GM18870 (cell line): Measurements from ENCODE around the gene TRIM9.

Source experiments
- ATAC-seq: cut with Tn5 transposase; IDR thresholded peaks from one replicate; pipeline ENCODE4 v1.9.1; 2021; ENCODE audit warnings: moderate library complexity; ENCODE audit not compliant: unreplicated experiment

Gene TRIM9

DNA sequence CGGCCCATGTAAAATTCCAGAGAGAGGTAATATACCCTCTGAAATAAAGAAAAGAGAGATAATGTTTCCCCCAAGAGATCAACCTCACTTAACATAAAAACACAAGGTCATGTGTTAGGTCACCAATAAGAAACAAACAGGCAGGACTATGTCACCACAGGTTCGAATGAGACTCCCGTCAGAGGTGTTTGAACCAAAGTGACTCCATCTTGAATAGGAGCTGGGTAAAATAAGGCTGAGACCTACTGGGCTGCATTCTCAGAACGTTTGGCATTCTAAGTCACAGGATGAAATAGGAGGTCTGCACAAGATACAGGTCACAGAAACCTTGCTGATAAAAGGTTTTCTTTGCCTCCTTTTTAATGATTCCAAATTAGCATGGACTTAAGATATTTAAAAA lies 157.1 kb downstream of the TRIM9 start:
- ATAC-seq, result no peak

DNA sequence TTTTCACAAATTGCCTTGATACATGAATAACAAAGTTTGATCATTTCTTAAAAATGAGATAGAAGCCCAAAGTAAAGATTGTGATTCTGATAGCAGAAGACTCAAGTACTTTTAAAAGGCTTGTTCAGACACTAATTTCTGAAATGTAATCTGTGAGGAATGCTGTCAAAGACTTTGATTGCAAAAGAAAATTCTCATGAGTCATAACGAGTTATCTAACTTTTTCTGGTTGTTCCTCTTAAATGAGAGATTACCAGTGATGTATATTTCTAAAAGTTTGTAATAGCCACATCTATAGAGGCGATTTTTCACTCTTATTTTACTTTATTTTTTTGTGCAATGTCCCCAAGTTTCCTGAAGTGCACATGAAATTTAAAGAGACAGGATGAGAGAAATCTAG lies 157.6 kb downstream of the TRIM9 start:
- no peak for ATAC-seq

DNA sequence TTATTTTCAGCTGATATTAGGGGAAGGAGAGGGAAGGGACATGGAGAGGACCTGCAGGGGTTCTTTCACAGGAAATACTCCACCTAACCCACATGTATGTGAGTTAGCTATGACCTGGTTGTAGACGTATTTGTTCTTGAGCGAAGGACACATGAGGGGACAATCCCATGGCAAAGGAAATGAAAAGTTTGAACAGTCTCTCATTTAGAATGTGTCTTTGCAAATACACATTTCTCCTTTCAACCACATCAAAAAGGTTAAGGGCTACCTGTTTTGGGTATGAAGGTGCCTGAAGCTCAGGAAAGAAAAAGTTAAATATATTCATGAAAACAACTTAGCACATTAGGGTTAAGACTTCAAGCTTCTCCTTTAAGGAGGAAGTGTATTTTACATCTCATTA lies 158.0 kb downstream of the TRIM9 start:
- no peak for ATAC-seq

DNA sequence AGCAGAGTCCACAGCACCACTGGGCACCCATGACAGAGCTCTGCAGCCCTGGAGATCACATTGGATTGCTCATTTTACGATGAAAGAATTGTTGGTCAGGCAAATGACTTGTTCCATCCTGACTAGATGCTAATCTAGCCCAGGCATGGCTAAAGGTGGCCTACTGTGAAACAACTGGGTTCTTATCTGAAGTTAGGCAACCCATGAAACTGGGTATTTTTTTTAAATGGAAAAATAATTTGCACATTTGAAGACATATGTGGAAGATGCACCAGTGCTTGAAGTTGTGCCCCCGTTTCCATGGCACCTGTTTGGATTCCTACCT lies 158.9 kb downstream of the TRIM9 start:
- no peak for ATAC-seq

DNA sequence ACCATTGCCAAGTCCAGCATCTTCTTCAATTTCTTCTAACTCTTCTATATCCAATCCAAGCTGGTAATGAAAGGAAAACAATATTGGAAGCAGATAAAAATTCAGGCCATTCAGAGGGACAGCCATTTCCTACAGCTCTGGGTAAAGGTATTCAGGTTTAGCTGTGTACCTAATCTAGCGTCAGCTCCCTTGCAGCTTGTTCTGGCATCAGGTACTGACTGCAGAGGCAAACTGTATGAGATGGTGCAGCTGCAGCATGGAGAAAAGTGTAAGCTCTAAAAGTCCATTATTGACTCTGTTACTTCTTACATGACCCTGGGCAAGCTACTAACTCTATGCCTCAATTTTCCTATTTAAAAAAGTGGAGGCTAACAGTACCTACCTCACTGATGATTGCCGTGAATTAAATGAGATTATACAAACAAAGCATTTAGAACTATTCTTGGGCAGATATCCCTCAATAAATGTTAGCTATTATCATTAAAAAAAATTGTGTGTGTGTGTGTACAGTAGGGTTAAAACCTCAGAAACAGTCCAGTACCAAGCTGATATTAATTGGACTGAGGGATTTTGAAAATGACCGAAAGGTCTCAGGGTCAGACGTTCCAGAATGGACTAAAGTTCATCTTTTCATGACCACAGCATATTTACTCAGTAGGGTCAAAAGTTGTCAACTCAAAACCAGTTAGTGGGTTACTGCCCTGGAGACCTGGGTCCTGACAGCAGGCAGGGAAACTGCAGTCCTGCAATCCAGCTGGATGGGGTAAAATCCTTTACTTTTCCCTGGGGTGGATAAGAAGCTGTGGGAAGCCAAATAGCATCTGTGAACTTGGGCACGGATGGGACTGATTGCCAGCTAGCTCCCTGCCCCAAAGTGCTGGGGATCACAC lies 159.5 kb downstream of the TRIM9 start:
- no peak for ATAC-seq

DNA sequence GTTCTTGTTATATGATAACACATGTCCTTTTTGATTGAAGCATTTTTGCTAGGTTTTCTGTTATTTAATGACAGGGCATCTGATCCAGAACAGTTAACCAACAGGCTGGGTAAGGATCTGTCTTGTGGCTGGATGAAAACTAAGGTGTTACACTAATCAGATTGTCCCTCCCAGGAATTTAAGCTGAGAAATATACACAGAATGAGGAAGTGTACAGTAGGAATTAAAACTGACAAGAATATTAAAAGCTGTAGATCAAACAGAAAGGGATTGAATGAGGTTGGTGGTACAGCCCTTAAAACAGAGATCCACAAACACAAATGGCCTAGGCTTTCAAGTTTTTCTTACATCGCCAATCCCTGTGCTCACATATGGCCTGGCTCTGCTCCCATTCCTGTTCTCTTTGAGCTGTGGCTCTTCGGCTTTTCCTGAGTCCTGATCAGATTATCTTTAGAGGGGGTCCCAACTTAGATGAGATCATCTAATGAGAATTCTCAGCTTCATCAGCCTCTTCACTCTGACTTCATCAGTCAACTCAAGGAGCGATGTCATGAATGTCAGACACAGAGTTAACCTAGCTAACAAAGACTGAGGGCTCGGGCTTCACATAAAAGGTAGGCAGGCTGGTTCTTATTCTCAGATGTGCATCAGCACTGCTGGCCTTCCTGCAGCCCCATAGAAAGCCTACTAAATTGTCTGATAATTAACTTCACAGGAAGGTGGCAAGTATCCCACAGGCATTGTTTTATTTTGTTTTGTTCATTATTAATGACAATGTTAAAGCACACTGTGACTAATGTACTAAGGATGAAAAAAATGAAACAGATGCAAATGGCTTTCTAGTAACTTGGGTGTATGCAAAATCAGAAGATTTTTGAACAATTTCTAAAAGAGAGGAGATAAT lies 162.1 kb downstream of the TRIM9 start:
- ATAC-seq, result no peak

DNA sequence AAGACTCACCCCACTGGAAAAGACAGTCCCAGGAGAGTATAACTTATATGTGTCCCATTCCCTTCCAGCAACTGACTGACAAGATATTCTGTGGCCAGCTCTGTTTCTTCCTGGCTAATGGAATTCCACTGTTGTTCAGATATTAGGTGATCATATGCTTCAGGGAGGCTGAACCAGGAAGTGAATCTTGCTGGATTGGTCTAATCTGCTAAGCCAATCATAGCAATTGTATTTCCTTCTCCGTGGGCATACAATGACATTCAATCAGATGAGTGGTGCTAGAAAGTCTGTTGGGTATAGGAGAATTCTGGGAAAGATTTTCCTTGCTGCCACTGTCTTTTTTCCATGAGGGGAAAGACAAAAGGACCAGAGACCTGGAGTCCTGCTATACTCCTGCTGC lies 162.7 kb downstream of the TRIM9 start:
- no peak for ATAC-seq

DNA sequence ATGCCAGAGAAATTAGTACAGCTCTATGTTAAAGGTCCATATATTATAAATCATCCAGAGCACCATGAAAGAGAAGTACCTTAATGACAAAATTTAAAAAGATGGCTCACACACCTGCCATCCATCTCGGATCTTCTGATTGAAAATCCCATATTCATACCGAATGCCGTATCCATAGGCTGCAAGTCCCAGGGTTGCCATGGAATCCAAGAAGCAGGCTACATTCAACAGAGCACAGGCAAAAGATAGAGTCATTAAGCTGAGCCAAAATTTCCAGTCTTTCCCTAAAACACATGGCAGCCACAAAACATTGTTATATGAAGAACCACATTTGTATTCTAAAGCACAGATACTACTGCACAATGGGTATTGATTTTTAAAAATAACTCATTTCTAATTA lies 163.3 kb downstream of the TRIM9 start:
- no peak for ATAC-seq

DNA sequence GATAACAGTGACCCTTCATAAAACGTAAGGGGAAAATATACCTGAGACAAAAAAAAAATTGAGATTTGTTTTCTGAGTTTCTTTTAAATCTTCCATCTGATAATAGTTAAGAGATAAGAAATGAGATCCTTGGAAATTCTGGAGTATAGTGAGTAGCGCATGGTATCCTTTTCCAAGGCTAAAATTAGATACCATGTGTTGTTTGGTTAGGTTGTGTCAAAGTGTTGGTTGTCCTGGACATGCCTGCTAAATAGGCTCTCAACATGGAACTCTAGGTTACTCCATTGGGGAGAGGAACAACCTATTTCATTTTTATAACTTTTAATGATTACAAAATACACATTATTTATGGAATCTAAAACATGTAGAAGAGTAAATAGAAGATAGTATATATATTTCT lies 165.4 kb downstream of the TRIM9 start:
- ATAC-seq, result no peak

DNA sequence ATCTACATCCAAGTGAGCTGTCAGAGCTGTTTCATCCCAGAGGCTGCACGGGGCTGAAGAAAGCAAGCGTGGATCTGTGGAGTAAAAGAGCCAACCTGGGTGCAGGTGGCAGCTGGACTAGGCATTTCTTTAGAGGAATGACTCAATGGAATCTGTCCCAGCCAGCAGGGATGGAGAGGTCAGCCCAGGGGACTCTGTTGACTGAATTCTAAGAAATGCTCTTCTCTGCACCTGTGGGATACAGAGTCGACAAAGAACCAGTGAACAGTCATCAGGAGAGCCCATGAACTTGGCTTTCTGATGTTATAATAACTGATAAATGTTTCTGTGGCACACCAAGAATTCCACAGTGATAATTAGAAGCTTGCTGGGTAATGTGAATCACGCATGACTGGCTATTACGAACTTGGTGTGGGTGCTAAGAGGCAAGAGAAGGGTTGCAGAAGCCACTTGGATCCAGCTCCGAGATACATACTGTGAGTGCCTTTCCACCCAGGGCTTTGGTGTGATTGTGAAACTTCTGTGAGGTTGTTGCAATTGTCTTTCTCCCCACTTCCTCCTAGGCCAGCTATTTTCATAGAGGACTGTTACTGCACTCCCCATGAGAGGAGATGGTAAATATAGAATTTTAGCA lies 166.8 kb downstream of the TRIM9 start:
- ATAC-seq, result no peak

DNA sequence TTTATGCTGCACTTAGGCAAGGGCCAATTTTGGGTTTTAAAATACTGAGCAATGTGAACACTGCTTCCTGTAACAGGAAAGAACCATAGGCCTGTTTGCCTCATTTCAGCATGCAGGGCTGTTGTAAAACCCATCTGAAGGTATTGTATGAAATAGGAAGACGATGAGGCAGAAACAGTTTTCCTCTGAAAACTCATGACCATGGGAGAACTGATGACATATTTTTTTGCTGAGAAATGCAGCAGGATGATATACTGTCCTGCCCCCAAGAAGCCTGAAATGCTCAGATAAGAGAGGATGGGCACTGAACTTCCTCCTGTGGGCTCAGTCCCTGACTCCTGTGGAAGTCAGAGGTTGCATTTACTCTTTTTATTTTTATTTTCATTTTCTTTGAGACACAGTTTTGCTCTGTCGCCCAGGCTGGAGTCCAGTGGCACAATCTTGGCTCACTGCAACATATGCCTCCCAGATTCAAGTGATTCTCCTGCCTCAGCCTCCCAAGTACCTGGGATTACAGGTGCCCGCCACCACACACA lies 168.0 kb downstream of the TRIM9 start:
- no peak for ATAC-seq
